Large intestine (tissue), 3 donors: ENCODE data around the gene TRIM7. TPM values are rescaled to one million over a fixed set of nuclear protein-coding genes. Genes with fewer than 3 reads are reported as not detected.

Experiments used
- DNase-seq, 2 donors: peaks; one replicate each; pipeline versions ENCODE4 v3.0.0 to v3.0.0-alpha.2; 2013
- H3K27ac ChIP-seq: one replicate; pipeline ENCODE4 v1.5.1; 2013; ENCODE audit warnings: low read length
- H3K27me3 ChIP-seq: 2 replicates; pipeline ENCODE4 v1.6.1; 2013; ENCODE audit warnings: low read length; ENCODE audit not compliant: control insufficient read depth, insufficient read depth
- H3K36me3 ChIP-seq: 2 replicates; pipeline ENCODE4 v1.6.1; 2013; ENCODE audit warnings: low read length; ENCODE audit not compliant: control insufficient read depth, insufficient read depth
- H3K4me1 ChIP-seq: one replicate; pipeline ENCODE4 v1.6.1; 2013; ENCODE audit warnings: low read length; ENCODE audit not compliant: control insufficient read depth, insufficient read depth
- H3K4me3 ChIP-seq: one replicate; pipeline ENCODE4 v1.5.1; 2013; ENCODE audit warnings: low read length
- H3K9me3 ChIP-seq: one replicate; pipeline ENCODE4 v1.6.1; 2013; ENCODE audit warnings: mild to moderate bottlenecking, low read depth, low read length, moderate library complexity; ENCODE audit not compliant: control insufficient read depth
- WGBS: methylation state at CpG from one replicate; pipeline ENCODE4 v1.1.5; 2013; ENCODE audit warnings: low lambda C conversion rate; ENCODE audit not compliant: insufficient coverage; 5-methylcytosine and 5-hydroxymethylcytosine counted together
- polyA plus RNA-seq: library from polyadenylated mRNA; unstranded; fragments of 120-200 nt; gene quantifications from one replicate; pipeline ENCODE4 v1.2.1, GENCODE V29; 2013

TRIM7 gene
- polyA plus RNA-seq, 1 donor: 0.61 TPM

GRCh38 chr5:181239062-181239663 lies 34.2 kb upstream of the TRIM7 start:
- no CpG with 5 or more reads among the region's 9 CpGs for WGBS
- Histone ChIP-seq H3K36me3 (peaks cover 76% of the 10 kb centered on the region), H3K4me3 (no peak overlapping the region)

GRCh38 chr5:181237729-181238385 lies 32.9 kb upstream of the TRIM7 start:
- no peak overlapping the region for H3K27ac ChIP-seq
- peaks cover 10% of the 10 kb centered on the region for H3K4me1 ChIP-seq
- no peak overlapping the region for H3K4me3 ChIP-seq
- H3K27me3 ChIP-seq: no peaks in the 10 kb centered on the region
- H3K9me3 ChIP-seq: no peaks in the 10 kb centered on the region
- H3K36me3 ChIP-seq: peaks cover 88% of the 10 kb centered on the region
- WGBS: no CpG with 5 or more reads among the region's 5 CpGs
- no peak for DNase-seq

More at GRCh38 chr5:181239062-181239663, 34.2 kb upstream of the TRIM7 start:
- no peak for DNase-seq
- H3K27ac ChIP-seq: no peak overlapping the region
- H3K4me1 ChIP-seq: peaks cover 10% of the 10 kb centered on the region
- no peaks in the 10 kb centered on the region for H3K9me3 ChIP-seq
- no peaks in the 10 kb centered on the region for H3K27me3 ChIP-seq

GRCh38 chr5:181236954-181237641 lies 32.1 kb upstream of the TRIM7 start:
- Histone ChIP-seq H3K4me1 (peaks cover 8% of the 10 kb centered on the region), H3K27me3 (no peaks in the 10 kb centered on the region), H3K4me3 (no peak overlapping the region), H3K27ac (no peak overlapping the region), H3K36me3 (peaks cover 93% of the 10 kb centered on the region), H3K9me3 (no peaks in the 10 kb centered on the region)
- no peak for DNase-seq
- no CpG with 5 or more reads among the region's 10 CpGs for WGBS

- no peaks in the 10 kb centered on the region for H3K27me3 ChIP-seq
- H3K36me3 ChIP-seq: peaks cover 91% of the 10 kb centered on the region
- no peak for DNase-seq
- no peak overlapping the region for H3K27ac ChIP-seq
- no CpG with 5 or more reads among the region's 6 CpGs for WGBS
- no peaks in the 10 kb centered on the region for H3K9me3 ChIP-seq
- H3K4me3 ChIP-seq: no peak overlapping the region
- peaks cover 1% of the 10 kb centered on the region for H3K4me1 ChIP-seq
Observed at GRCh38 chr5:181236471-181236870, 31.5 kb upstream of the TRIM7 start.

- no peaks in the 10 kb centered on the region for H3K27me3 ChIP-seq
- no peak for DNase-seq
- H3K27ac ChIP-seq: no peak overlapping the region
- no peak overlapping the region for H3K4me3 ChIP-seq
- H3K4me1 ChIP-seq: no peaks in the 10 kb centered on the region
- H3K36me3 ChIP-seq: peaks cover 91% of the 10 kb centered on the region
- no peaks in the 10 kb centered on the region for H3K9me3 ChIP-seq
- 100% methylated on average over 1 of the region's 5 CpGs for WGBS
Observed at GRCh38 chr5:181235689-181236366, 30.8 kb upstream of the TRIM7 start.

GRCh38 chr5:181235323-181235688 lies 30.3 kb upstream of the TRIM7 start:
- peaks cover 91% of the 10 kb centered on the region for H3K36me3 ChIP-seq
- H3K4me1 ChIP-seq: no peaks in the 10 kb centered on the region
- H3K27ac ChIP-seq: no peak overlapping the region
- DNase-seq: no peak
- no CpG with 5 or more reads among the region's 5 CpGs for WGBS
- no peaks in the 10 kb centered on the region for H3K9me3 ChIP-seq
- H3K27me3 ChIP-seq: no peaks in the 10 kb centered on the region
- H3K4me3 ChIP-seq: no peak overlapping the region

- Histone ChIP-seq H3K9me3 (no peaks in the 10 kb centered on the region), H3K27me3 (no peaks in the 10 kb centered on the region), H3K4me3 (no peak overlapping the region), H3K36me3 (peaks cover 89% of the 10 kb centered on the region), H3K27ac (no peak overlapping the region), H3K4me1 (no peaks in the 10 kb centered on the region)
- DNase-seq: no peak
- no CpG with 5 or more reads among the region's 22 CpGs for WGBS
Observed at GRCh38 chr5:181234455-181235306, 29.7 kb upstream of the TRIM7 start.

GRCh38 chr5:181233801-181234454 lies 28.9 kb upstream of the TRIM7 start:
- no peaks in the 10 kb centered on the region for H3K27me3 ChIP-seq
- no peaks in the 10 kb centered on the region for H3K4me1 ChIP-seq
- H3K9me3 ChIP-seq: no peaks in the 10 kb centered on the region
- H3K27ac ChIP-seq: no peak overlapping the region
- no peak overlapping the region for H3K4me3 ChIP-seq
- DNase-seq: no peak
- peaks cover 81% of the 10 kb centered on the region for H3K36me3 ChIP-seq
- no CpG with 5 or more reads among the region's 24 CpGs for WGBS

GRCh38 chr5:181233088-181233800 lies 28.2 kb upstream of the TRIM7 start:
- Histone ChIP-seq H3K9me3 (no peaks in the 10 kb centered on the region), H3K27ac (no peak overlapping the region), H3K4me3 (no peak overlapping the region), H3K36me3 (peaks cover 75% of the 10 kb centered on the region), H3K27me3 (no peaks in the 10 kb centered on the region), H3K4me1 (no peaks in the 10 kb centered on the region)
- 90% methylated on average over 4 of the region's 16 CpGs for WGBS
- DNase-seq: no peak
